Astrocyte (in vitro differentiated cells and primary cell): ENCODE results near the gene LNPK. TPM values are rescaled to one million over a fixed set of nuclear protein-coding genes. Genes with fewer than 3 reads are reported as not detected.
"Not testable (repeated sequence)": the region's sequence is repeated elsewhere in the genome, so short reads cannot be mapped to it uniquely, and the experiment has no call there.

Experiments used
- DNase-seq: peaks from one replicate; pipeline ENCODE4 v3.0.0-alpha.2; 2010; ENCODE audit warnings: low read depth
- FAIRE-seq: peaks from 2 replicates; lab custom pipeline; 2011; peaks lifted over from hg19 to GRCh38; lab: Jason Lieb, UNC
- H2AFZ ChIP-seq: 2 replicates; pipeline ENCODE4 v1.6.0; 2012; ENCODE audit warnings: low read depth, low read length, inconsistent platforms
- H3K27ac ChIP-seq: 2 replicates; pipeline ENCODE4 v1.5.1; 2011; ENCODE audit warnings: low read depth, low read length, inconsistent platforms
- H3K27me3 ChIP-seq: 2 replicates; pipeline ENCODE4 v1.6.0; 2011; ENCODE audit warnings: low read length, inconsistent platforms; ENCODE audit not compliant: insufficient read depth
- H3K36me3 ChIP-seq: 2 replicates; pipeline ENCODE4 v1.5.1; 2011; ENCODE audit warnings: low read length, inconsistent platforms; ENCODE audit not compliant: insufficient read depth
- H3K4me1 ChIP-seq: 2 replicates; pipeline ENCODE4 v1.5.1; 2011; ENCODE audit warnings: low read length, inconsistent platforms; ENCODE audit not compliant: insufficient read depth
- H3K4me2 ChIP-seq: 2 replicates; pipeline ENCODE4 v1.6.0; 2012; ENCODE audit warnings: low read length, inconsistent platforms
- H3K4me3 ChIP-seq: 2 replicates; pipeline ENCODE4 v1.5.1; 2011; ENCODE audit warnings: low read depth, mild to moderate bottlenecking, low read length, inconsistent platforms; ENCODE audit not compliant: insufficient read depth
- H3K79me2 ChIP-seq: 2 replicates; pipeline ENCODE4 v1.6.0; 2012; ENCODE audit warnings: mild to moderate bottlenecking, low read length, inconsistent platforms; ENCODE audit not compliant: insufficient read depth
- H3K9ac ChIP-seq: 2 replicates; pipeline ENCODE4 v1.6.0; 2012; ENCODE audit warnings: mild to moderate bottlenecking, low read length, inconsistent platforms
- H3K9me3 ChIP-seq: 2 replicates; pipeline ENCODE4 v1.5.1; 2012; ENCODE audit warnings: low read depth, mild to moderate bottlenecking, low read length, inconsistent platforms; ENCODE audit not compliant: insufficient read depth
- H4K20me1 ChIP-seq: 2 replicates; pipeline ENCODE4 v1.6.0; 2012; ENCODE audit warnings: low read length, inconsistent platforms; ENCODE audit not compliant: insufficient read depth
- H3K27ac Mint-ChIP-seq: one replicate; pipeline ENCODE4 v1.8.0; 2021; ENCODE audit warnings: mild to moderate bottlenecking, mixed read lengths; ENCODE audit not compliant: unreplicated experiment
- H3K27me3 Mint-ChIP-seq: one replicate; pipeline ENCODE4 v1.8.0; 2021; ENCODE audit warnings: low read depth, mixed read lengths; ENCODE audit not compliant: unreplicated experiment
- H3K36me3 Mint-ChIP-seq: one replicate; pipeline ENCODE4 v1.8.0; 2021; ENCODE audit warnings: low read depth, mixed read lengths; ENCODE audit not compliant: unreplicated experiment
- H3K4me1 Mint-ChIP-seq: one replicate; pipeline ENCODE4 v1.8.0; 2021; ENCODE audit warnings: low read depth, mixed read lengths; ENCODE audit not compliant: unreplicated experiment
- H3K4me3 Mint-ChIP-seq: one replicate; pipeline ENCODE4 v1.8.0; 2021; ENCODE audit warnings: mild to moderate bottlenecking, moderate library complexity, mixed read lengths; ENCODE audit not compliant: unreplicated experiment
- H3K9me3 Mint-ChIP-seq: one replicate; pipeline ENCODE4 v1.8.0; 2021; ENCODE audit warnings: mild to moderate bottlenecking, mixed read lengths; ENCODE audit not compliant: unreplicated experiment
- EZH2 ChIP-seq: IDR thresholded peaks from 2 replicates; pipeline ENCODE4 v1.6.1; 2012; ENCODE audit warnings: mild to moderate bottlenecking, low read length, inconsistent platforms; ENCODE audit not compliant: insufficient read depth
- total RNA-seq: library from RNA; stranded (reverse); gene quantifications from 2 replicates; pipeline ENCODE4 v1.2.1, GENCODE V29; 2021
- TF ChIP-seq, protein P1 (sequence below): IDR thresholded peaks from 2 replicates; pipeline ENCODE4 v1.5.1; 2011; ENCODE audit warnings: low read depth, mild to moderate bottlenecking, inconsistent platforms, low read length, moderate library complexity; ENCODE audit not compliant: insufficient read depth

Gene LNPK
- total RNA-seq, 1 donor from 2014 or later, result 34.8 TPM

DNA sequence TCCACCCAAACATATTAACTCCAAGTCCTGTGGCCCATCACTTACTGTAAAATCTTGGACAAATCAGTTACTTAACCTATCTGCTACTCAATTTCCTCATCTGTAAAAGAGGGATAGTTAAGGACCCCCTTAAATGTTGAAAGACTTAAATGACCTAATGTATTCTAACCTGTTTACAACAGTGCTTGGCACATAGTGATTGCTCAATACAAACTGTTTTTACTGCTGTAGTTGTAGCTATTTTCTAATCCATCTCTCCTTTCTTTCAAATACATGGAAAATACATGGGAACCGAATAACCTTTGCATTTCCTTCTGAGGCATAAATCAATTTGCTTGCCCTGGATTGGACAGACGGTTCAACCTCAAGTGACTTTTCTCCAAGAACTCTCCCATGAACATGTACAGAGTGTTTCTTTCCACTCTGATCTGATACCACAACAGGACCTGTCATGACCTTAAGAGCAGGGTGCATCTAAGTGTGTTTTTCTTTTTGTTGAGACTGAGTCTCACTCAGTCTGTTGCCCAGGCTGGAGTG, 2.7 kb downstream of the LNPK start:
- TF ChIP-seq, protein P1, sequence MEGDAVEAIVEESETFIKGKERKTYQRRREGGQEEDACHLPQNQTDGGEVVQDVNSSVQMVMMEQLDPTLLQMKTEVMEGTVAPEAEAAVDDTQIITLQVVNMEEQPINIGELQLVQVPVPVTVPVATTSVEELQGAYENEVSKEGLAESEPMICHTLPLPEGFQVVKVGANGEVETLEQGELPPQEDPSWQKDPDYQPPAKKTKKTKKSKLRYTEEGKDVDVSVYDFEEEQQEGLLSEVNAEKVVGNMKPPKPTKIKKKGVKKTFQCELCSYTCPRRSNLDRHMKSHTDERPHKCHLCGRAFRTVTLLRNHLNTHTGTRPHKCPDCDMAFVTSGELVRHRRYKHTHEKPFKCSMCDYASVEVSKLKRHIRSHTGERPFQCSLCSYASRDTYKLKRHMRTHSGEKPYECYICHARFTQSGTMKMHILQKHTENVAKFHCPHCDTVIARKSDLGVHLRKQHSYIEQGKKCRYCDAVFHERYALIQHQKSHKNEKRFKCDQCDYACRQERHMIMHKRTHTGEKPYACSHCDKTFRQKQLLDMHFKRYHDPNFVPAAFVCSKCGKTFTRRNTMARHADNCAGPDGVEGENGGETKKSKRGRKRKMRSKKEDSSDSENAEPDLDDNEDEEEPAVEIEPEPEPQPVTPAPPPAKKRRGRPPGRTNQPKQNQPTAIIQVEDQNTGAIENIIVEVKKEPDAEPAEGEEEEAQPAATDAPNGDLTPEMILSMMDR, result no peak
- TF ChIP-seq EZH2, result no peak
- Histone ChIP-seq H3K36me3 (no peaks in the 10 kb centered on the region), H3K4me2 (no peak overlapping the region), H3K4me3 (no peak overlapping the region), H3K27me3 (no peaks in the 10 kb centered on the region), H3K27ac (no peak overlapping the region), H3K4me1 (peaks cover 7% of the 10 kb centered on the region), H3K9ac (no peak overlapping the region), H3K79me2 (peaks cover 62% of the 10 kb centered on the region), H3K9me3 (no peaks in the 10 kb centered on the region), H2AFZ (no peak overlapping the region), H4K20me1 (peaks cover 4% of the 10 kb centered on the region)
- no peak overlapping the region for H3K4me3 Mint-ChIP-seq
- peaks cover 5% of the 10 kb centered on the region for H3K27me3 Mint-ChIP-seq
- H3K36me3 Mint-ChIP-seq, result no peaks in the 10 kb centered on the region
- no peaks in the 10 kb centered on the region for H3K9me3 Mint-ChIP-seq
- no peak for FAIRE-seq
- H3K4me1 Mint-ChIP-seq, result peaks cover 3% of the 10 kb centered on the region
- no peak overlapping the region for H3K27ac Mint-ChIP-seq
- no peak for DNase-seq

DNA sequence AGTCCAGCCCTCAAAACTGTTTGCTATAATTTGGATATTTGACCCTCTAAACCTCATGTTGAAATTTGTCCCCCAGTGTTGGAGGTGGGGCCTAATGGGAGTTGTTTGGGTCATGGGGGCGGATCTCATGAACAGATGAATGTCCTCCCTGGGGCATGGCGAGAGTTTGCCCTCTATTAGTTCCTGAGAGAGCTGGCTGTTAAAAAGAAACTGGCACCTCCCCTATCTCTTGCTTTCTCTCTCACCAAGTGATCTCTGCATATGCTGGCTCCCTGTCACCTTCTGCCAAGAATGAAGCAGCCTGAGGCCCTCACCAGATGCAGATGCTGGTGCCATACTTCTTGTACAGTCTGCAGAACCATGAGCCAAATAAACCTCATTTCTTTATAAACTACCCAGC, 12.0 kb downstream of the LNPK start:
- Mint-ChIP-seq H3K36me3 (peaks cover 3% of the 10 kb centered on the region), H3K27me3 (no peaks in the 10 kb centered on the region), H3K4me3 (no peak overlapping the region), H3K9me3 (no peaks in the 10 kb centered on the region), H3K4me1 (no peaks in the 10 kb centered on the region), H3K27ac (no peak overlapping the region)
- FAIRE-seq (no peak), DNase-seq (no peak)
- TF ChIP-seq EZH2, result no peak
- TF ChIP-seq, protein P1, result no peak
- Histone ChIP-seq H3K9ac (no peak overlapping the region), H3K27me3 (no peaks in the 10 kb centered on the region), H3K4me1 (no peaks in the 10 kb centered on the region), H3K4me3 (no peak overlapping the region), H2AFZ (no peak overlapping the region), H3K36me3 (no peaks in the 10 kb centered on the region), H3K9me3 (no peaks in the 10 kb centered on the region), H3K27ac (no peak overlapping the region), H3K79me2 (peaks cover 9% of the 10 kb centered on the region), H4K20me1 (no peaks in the 10 kb centered on the region), H3K4me2 (no peak overlapping the region)

DNA sequence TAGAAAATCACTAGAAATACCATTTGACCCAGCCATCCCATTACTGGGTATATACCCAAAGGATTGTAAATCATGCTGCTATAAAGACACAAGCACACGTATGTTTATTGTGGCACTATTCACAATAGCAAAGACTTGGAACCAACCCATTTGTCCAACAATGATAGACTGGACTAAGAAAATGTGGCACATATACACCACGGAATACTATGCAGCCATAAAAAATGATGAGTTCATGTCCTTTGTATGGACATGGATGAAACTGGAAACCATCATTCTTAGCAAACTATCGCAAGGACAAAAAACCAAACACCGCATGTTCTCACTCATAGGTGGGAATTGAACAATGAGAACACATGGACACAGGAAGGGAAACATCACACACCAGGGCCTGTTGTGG, 14.9 kb downstream of the LNPK start:
- H2AFZ ChIP-seq, H3K4me3 ChIP-seq, H4K20me1 ChIP-seq, H3K4me1 Mint-ChIP-seq, H3K27me3 ChIP-seq, H3K36me3 Mint-ChIP-seq, H3K36me3 ChIP-seq, H3K4me1 ChIP-seq, H3K27ac ChIP-seq, H3K4me2 ChIP-seq, H3K27me3 Mint-ChIP-seq, FAIRE-seq, H3K9me3 Mint-ChIP-seq, H3K4me3 Mint-ChIP-seq, H3K79me2 ChIP-seq, DNase-seq, H3K9me3 ChIP-seq, H3K27ac Mint-ChIP-seq, H3K9ac ChIP-seq: not testable (repeated sequence)
